Effector memory CD4-positive, alpha-beta T cell (primary cell): ENCODE data around the gene SLC43A2.

Source experiments
- DNase-seq, 3 donors: peaks; one replicate each; pipeline ENCODE4 v3.0.0-alpha.2; 2020
- H3K27ac ChIP-seq: 2 replicates; pipeline ENCODE4 v1.7.0; 2013; ENCODE audit warnings: mild to moderate bottlenecking, low read length, moderate library complexity; ENCODE audit not compliant: insufficient read depth, poor library complexity, severe bottlenecking
- H3K27me3 ChIP-seq: replicated peaks from 2 replicates; pipeline ENCODE4 v1.7.0; 2013; ENCODE audit warnings: mild to moderate bottlenecking, low read length; ENCODE audit not compliant: insufficient read depth, control insufficient read depth, poor library complexity, severe bottlenecking
- H3K36me3 ChIP-seq: 2 replicates; pipeline ENCODE4 v1.7.0; 2013; ENCODE audit warnings: mild to moderate bottlenecking, low read length, moderate library complexity; ENCODE audit not compliant: control insufficient read depth, insufficient read depth
- H3K4me1 ChIP-seq: 2 replicates; pipeline ENCODE4 v1.7.0; 2013; ENCODE audit warnings: low read length, mild to moderate bottlenecking; ENCODE audit not compliant: control insufficient read depth, insufficient read depth, poor library complexity, severe bottlenecking
- H3K4me3 ChIP-seq: 2 replicates; pipeline ENCODE4 v1.7.0; 2013; ENCODE audit warnings: low read length, low read depth, mild to moderate bottlenecking; ENCODE audit not compliant: insufficient read depth, poor library complexity, severe bottlenecking
- H3K9me3 ChIP-seq: 2 replicates; pipeline ENCODE4 v1.7.0; 2013; ENCODE audit warnings: mild to moderate bottlenecking, low read length, moderate library complexity; ENCODE audit not compliant: control insufficient read depth

The SLC43A2 gene

DNA sequence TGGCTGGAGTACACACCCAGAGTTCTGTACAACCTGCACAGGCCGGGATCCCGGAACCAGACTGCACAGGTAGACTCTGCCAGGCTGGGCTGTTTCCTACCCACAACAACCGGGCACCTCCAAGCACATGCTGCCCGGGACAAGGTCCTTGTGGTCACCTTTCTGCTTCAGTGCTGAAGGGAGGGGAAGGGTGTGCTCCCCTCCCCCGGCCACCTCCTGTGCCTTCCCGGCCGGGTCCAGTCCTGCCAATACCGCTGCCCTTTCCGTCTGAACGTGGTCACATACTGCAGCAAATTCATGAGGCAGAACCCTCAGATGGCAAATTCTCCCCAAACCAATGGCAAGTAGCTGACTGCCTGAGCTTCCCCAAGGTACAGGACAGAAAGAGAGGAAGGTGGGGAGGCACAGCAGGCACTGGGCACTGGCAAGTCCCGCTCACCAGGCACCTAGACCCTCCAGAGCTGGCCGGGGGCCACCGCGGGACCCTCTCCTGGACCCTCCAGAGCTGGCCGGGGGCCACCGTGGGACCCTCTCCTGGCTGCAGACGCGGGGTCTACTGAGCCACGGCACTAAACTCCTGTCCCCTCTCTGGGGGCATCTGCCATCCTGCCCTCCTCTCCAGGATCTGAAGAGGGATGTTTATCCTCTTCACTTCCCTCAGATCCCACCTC is 22.8 kb downstream of the SLC43A2 start:
- Histone ChIP-seq H3K4me1 (no peaks in the 10 kb centered on the region), H3K36me3 (no peaks in the 10 kb centered on the region), H3K9me3 (no peaks in the 10 kb centered on the region), H3K4me3 (no peak overlapping the region), H3K27me3 (no peaks in the 10 kb centered on the region), H3K27ac (no peak overlapping the region)
- DNase-seq = no peak

DNA sequence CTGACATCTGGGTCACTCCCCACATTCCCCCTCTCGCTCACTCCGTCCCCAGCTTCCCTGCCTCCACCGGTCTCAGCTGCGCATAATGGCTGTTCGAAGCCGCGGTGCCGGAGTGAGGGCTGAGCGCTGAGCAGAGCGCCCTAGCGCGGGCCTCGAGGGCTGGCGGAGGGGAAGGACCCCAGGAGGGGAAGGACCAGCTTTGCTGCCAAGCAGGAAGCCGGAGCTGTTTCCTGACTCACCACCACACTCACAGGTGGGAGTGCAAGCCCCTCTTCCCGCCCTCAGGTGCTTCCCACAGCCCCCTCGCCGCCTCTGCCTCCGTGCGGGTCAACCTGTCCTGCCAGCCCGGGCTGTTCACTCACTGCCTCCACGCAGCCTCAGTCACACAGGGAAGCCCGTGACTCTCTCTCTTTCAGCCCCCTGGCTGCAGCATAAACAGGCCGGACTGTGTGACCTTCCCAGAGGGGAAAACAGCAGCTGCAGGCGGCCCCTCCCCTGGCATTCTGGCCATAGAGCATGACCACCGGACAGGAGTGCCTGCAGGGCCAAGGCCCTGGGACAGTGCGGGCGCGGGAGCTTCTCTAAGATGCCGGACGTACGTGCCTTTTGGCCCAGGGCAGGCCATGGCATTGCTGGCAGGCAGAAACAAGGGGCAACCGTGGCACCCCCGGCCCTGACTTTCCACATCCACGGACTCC is 23.7 kb downstream of the SLC43A2 start:
- no peaks in the 10 kb centered on the region for H3K27me3 ChIP-seq
- H3K4me1 ChIP-seq = no peaks in the 10 kb centered on the region
- no peaks in the 10 kb centered on the region for H3K36me3 ChIP-seq
- no peaks in the 10 kb centered on the region for H3K9me3 ChIP-seq
- H3K27ac ChIP-seq = no peak overlapping the region
- H3K4me3 ChIP-seq = no peak overlapping the region
- no peak for DNase-seq

DNA sequence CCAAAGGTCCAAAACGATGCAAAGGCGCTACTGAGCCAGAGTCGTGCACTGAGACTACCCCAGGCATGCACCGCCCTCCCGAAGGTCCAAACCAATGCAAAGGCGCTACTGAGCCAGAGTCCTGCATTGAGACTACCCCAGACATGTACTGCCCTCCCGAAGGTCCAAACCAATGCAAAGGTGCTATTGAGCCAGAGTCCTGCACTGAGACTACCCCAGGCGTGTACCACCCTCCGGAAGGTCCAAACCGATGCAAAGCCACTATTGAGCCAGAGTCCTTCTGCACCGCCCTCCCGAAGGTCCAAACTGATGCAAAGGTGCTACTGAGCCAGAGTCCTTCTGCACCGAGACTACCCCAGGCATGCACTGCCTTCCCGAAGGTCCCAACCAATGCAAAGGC is 27.1 kb downstream of the SLC43A2 start:
- Histone ChIP-seq H3K4me1 (no peaks in the 10 kb centered on the region), H3K9me3 (no peaks in the 10 kb centered on the region), H3K36me3 (no peaks in the 10 kb centered on the region), H3K4me3 (no peak overlapping the region), H3K27ac (no peak overlapping the region), H3K27me3 (no peaks in the 10 kb centered on the region)
- no peak for DNase-seq

DNA sequence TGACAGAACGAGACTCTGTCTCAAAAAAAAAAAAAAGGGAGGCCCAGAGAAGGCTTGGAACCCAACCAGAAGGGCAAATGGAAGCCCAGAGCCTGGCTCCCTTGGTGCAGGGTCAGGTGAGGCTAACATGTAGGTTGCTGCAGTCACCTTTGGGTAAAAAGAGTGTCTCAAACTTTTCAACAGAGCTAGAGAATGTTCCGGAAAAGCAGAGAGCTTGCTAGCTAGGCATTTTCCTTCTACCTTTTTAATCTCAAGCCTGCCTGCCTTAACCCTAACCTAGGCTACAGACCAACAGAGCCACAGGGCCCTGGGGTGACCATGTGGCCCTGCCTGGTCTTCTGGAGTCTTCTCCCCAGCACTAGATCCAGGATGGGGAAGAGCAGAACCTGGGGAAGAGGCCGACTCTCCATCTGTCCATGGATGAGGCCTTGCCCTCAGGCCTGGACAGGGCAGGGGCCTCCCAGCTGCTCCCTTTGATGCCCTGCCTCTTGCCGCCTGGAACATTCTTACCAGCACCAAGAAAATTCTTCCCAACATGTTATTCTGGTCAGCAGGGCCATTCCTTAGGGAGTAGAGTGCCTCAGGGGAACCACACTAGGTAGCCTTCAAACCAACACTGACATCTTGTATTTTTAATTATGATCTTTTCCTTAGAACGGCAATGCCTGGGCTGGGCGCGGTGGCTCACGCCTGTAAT is 30.1 kb downstream of the SLC43A2 start:
- Histone ChIP-seq H3K4me3 (no peak overlapping the region), H3K4me1 (no peaks in the 10 kb centered on the region), H3K27me3 (no peaks in the 10 kb centered on the region), H3K36me3 (no peaks in the 10 kb centered on the region), H3K9me3 (no peaks in the 10 kb centered on the region), H3K27ac (no peak overlapping the region)
- DNase-seq = no peak

DNA sequence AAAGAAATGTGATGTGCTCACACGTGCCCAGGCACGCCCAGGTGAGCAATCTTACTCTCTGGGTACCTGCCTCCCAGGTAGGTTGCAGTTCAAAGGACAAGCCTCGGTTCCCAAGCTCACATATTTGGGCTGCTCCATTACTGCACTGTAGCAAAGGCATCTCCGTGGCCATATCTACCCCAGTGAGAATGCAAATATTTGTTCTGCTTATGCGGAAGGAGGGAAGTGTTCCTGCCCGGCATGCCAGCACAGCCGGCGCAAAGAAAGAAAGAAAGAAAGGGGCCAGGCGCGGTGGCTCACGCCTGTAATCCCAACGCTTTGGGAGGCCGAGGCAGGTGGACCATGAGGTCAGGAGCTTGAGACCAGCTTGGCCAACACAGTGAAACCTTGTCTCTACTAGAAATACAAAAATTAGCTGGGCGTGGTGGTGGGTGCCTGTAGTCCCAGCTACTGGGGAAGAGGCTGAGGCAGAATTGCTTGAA is 30.7 kb downstream of the SLC43A2 start:
- Histone ChIP-seq H3K4me3 (no peak overlapping the region), H3K36me3 (no peaks in the 10 kb centered on the region), H3K27ac (no peak overlapping the region), H3K9me3 (no peaks in the 10 kb centered on the region), H3K4me1 (no peaks in the 10 kb centered on the region), H3K27me3 (no peaks in the 10 kb centered on the region)
- DNase-seq = no peak

DNA sequence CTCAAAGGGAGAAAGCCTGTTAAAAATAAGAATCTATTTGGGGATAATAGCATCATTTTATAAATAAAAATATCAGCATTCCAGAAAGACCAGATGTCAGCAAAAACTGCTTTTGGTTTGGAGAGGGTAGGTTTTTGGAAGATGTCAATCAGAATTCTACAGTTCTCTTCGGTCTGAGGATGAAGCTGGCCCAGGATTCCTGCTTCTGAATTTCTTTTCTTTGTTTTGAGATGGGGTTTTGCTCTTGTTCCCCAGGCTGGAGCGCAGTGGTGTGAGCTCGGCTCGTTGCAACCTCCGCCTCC is 35.1 kb downstream of the SLC43A2 start:
- Histone ChIP-seq H3K36me3 (no peaks in the 10 kb centered on the region), H3K4me3 (no peak overlapping the region), H3K9me3 (no peaks in the 10 kb centered on the region), H3K27me3 (no peaks in the 10 kb centered on the region), H3K27ac (no peak overlapping the region), H3K4me1 (no peaks in the 10 kb centered on the region)
- no peak for DNase-seq

DNA sequence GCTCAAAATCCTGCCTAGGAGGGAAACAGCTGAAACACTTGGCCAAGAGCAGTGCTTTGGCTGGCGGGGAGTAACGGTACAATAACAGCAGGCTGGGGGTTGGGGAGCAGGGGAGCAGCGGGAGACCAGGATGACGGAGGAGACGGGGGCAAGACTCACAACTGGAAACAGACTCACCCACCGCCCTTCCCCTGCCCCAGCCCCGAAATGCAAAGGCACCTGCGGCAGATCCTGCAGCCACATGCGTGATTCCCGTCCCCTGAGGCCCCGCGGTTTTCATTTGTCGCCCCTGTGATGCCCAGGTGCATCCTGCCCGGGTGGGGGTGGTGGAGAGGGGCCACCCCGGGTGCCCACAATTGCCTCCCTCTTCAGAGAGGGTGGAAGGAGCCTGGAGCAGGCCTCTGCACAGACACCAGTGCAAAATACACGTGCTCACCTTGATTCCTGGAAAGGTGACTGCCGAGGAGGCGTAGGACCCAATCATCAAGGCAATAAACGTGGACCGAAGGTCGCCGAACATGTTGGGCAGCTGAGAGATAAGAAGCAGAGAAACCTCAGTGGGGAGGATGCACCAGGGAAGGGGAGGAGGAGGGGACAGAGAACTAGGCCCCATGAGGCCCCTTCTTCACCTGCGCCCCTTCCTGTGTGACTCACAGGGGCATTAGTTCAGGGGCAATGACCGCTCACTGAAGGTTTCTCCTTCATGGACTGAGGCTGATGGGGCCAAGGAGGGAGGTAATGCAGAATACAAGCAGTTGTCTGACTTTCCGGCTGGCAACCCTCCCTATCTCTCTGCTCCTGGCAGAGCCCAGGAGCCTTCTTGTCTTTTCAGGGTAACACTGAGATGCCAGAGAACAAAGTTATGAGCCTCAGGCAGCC is 35.6 kb downstream of the SLC43A2 start:
- Histone ChIP-seq H3K27ac (no peak overlapping the region), H3K27me3 (no peaks in the 10 kb centered on the region), H3K4me3 (no peak overlapping the region), H3K36me3 (no peaks in the 10 kb centered on the region), H3K4me1 (no peaks in the 10 kb centered on the region), H3K9me3 (no peaks in the 10 kb centered on the region)
- no peak for DNase-seq

DNA sequence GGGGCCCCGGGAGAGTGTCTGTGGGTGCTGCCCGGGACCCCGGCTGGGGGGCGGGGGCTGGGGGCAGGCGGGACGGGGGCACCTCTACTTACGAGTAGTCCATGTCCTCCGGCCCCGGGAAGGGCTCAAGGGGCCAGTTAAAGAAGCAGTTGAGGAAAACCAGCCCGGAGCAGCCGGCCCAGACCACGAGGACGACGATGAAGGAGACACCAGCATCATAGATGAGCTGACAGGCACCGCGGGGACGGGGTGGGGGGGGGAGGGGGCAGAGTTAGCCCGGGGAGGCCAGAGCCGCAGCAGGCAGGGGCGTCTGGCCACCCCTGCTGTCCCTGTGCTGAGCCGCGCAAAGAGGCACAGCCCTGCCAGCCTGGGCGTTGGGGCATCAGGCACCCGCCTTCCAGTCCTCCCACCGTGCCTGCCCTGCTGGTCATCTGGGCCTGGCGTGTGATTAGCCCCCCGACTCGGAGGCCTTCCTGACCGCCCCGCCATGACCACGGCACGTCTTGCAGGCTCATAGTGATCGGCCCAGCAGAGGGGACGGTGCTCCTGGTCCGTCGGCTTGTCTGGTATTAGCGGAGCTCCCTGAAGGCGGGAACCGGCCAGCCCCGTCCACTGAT is 37.1 kb downstream of the SLC43A2 start:
- Histone ChIP-seq H3K36me3 (no peaks in the 10 kb centered on the region), H3K4me3 (no peak overlapping the region), H3K4me1 (no peaks in the 10 kb centered on the region), H3K9me3 (no peaks in the 10 kb centered on the region), H3K27me3 (no peaks in the 10 kb centered on the region), H3K27ac (no peak overlapping the region)
- no peak for DNase-seq

DNA sequence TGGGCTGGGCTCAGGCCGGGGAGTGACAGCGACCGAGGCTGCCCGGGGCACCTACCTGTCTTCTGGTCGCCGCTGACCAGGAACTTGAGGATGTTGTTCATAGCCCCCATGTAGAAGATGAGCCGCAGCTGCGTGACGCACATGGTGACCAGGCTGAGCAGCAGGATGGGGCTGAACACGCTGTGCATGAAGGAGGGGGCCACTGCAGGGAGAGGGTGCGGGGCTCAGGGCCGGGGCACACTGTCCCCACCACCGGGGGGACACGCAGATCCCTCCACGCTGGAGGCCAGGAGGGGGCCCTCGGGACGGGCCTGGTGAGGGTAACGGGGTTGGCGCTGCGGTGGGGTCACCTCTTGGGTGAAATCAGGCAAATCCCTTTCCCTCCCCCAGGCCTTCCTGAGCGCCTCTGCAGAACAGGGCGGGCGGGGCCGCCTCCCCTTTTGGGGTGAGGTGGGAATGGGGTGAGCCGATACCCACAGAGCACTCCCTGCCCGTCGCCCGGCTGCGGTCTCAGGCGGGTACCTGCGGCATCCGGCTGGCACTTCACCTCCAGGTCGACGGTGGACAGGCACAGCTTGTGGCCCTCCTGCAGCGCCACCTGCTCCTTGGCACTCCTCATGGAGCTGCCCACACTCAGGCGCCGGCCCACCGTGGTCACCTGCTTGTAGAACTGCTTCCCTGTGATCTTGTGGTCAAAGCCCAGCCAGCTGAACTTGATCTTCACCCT is 37.7 kb downstream of the SLC43A2 start:
- H3K9me3 ChIP-seq = no peaks in the 10 kb centered on the region
- DNase-seq = no peak
- no peak overlapping the region for H3K4me3 ChIP-seq
- H3K27ac ChIP-seq = no peak overlapping the region
- no peaks in the 10 kb centered on the region for H3K36me3 ChIP-seq
- no peaks in the 10 kb centered on the region for H3K4me1 ChIP-seq
- no peaks in the 10 kb centered on the region for H3K27me3 ChIP-seq
